HepG2 (cell line): ENCODE data around the gene ZNF223. TPM values are rescaled to one million over a fixed set of nuclear protein-coding genes. Genes with fewer than 3 reads are reported as not detected.

Source experiments
- ATF1 ChIP-seq: IDR thresholded peaks from 2 replicates; pipeline ENCODE4 v1.6.1; 2016; ENCODE audit warnings: mild to moderate bottlenecking, control low read depth
- CBFB ChIP-seq: sonication (generic); formaldehyde crosslinking; IDR thresholded peaks from 2 replicates; pipeline ENCODE4 v1.4.0; 2020; ENCODE audit warnings: missing genetic modification reagents
- CREM ChIP-seq, 2 experiments: sonication (generic) in 1 of 2; formaldehyde crosslinking in 1 of 2; IDR thresholded peaks; 2 replicates each; pipeline versions ENCODE4 v1.4.0 to v1.6.1; 2016 to 2020; ENCODE audit warnings: antibody characterized with exemption in 1 of 2, mild to moderate bottlenecking in 1 of 2, missing genetic modification reagents in 1 of 2
- GATAD2A ChIP-seq: IDR thresholded peaks from 2 replicates; pipeline ENCODE4 v1.6.1; 2016
- HNF4A ChIP-seq: sonication (generic); formaldehyde crosslinking; IDR thresholded peaks from 2 replicates; pipeline ENCODE4 v1.4.0; 2020; ENCODE audit warnings: missing genetic modification reagents
- LCORL ChIP-seq, 2 experiments: fragments of 450-650 bp in 1 of 2; sonication (generic) in 1 of 2; formaldehyde crosslinking in 1 of 2; IDR thresholded peaks; 2 replicates each; pipeline versions ENCODE4 v1.5.0 to v1.6.1; 2017 to 2020; ENCODE audit warnings: antibody characterized with exemption in 1 of 2, missing genetic modification reagents in 1 of 2
- MAFF ChIP-seq: IDR thresholded peaks from 2 replicates; pipeline ENCODE4 v1.6.1; 2011; ENCODE audit warnings: low read depth, low read length, improper control_type of control experiment
- MAZ ChIP-seq, 2 experiments: sonication (generic) in 1 of 2; formaldehyde crosslinking in 1 of 2; IDR thresholded peaks; 2 replicates each; pipeline versions ENCODE4 v1.5.0 to v1.6.1; 2012 to 2020; ENCODE audit warnings: low read depth in 2 of 2, mild to moderate bottlenecking in 2 of 2, borderline replicate concordance in 1 of 2, improper control_type of control experiment in 1 of 2, low read length in 1 of 2, missing genetic modification reagents in 1 of 2, moderate library complexity in 1 of 2
- MXI1 ChIP-seq: IDR thresholded peaks from 3 replicates; pipeline ENCODE4 v1.6.1; 2012; ENCODE audit warnings: low read depth, low read length, inconsistent platforms, borderline replicate concordance
- MYNN ChIP-seq: sonication (generic); formaldehyde crosslinking; IDR thresholded peaks from 2 replicates; pipeline ENCODE4 v1.4.0; 2020; ENCODE audit warnings: mild to moderate bottlenecking, low read depth, missing genetic modification reagents
- NRL ChIP-seq: sonication (generic); formaldehyde crosslinking; IDR thresholded peaks from 2 replicates; pipeline ENCODE4 v1.5.0; 2020; ENCODE audit warnings: missing genetic modification reagents, mild to moderate bottlenecking, moderate library complexity, borderline replicate concordance
- PAX8 ChIP-seq: sonication (generic); formaldehyde crosslinking; IDR thresholded peaks from 2 replicates; pipeline ENCODE4 v1.8.0; 2022; ENCODE audit warnings: mild to moderate bottlenecking, missing genetic modification reagents, borderline replicate concordance
- PHF8 ChIP-seq: sonication (generic); formaldehyde crosslinking; IDR thresholded peaks from 2 replicates; pipeline ENCODE4 v1.5.0; 2020; ENCODE audit warnings: missing genetic modification reagents
- SAP130 ChIP-seq: IDR thresholded peaks from 2 replicates; pipeline ENCODE4 v1.6.1; 2016; ENCODE audit warnings: low read depth
- SIN3B ChIP-seq: fragments of 150-350 bp; IDR thresholded peaks from 2 replicates; pipeline ENCODE4 v1.6.1; 2014; ENCODE audit warnings: low read length
- TCF7L2 ChIP-seq: IDR thresholded peaks from 2 replicates; pipeline ENCODE4 v1.6.1; 2011; ENCODE audit warnings: mild to moderate bottlenecking, low read depth, low read length, moderate library complexity
- ZC3H13 ChIP-seq: sonication (generic); formaldehyde crosslinking; IDR thresholded peaks from 2 replicates; pipeline ENCODE4 v1.8.1; 2023; ENCODE audit warnings: mild to moderate bottlenecking, missing genetic modification reagents, moderate library complexity
- ZNF143 ChIP-seq: sonication (generic); formaldehyde crosslinking; IDR thresholded peaks from 2 replicates; pipeline ENCODE4 v1.4.0; 2020; ENCODE audit warnings: missing genetic modification reagents
- ZNF337 ChIP-seq: sonication (generic); formaldehyde crosslinking; IDR thresholded peaks from 2 replicates; pipeline ENCODE4 v1.5.1; 2020; ENCODE audit warnings: missing genetic modification reagents, low read depth, mild to moderate bottlenecking, borderline replicate concordance
- ZNF33B ChIP-seq: sonication (generic); formaldehyde crosslinking; IDR thresholded peaks from 2 replicates; pipeline ENCODE4 v1.5.1; 2020; ENCODE audit warnings: mild to moderate bottlenecking, missing genetic modification reagents
- ZNF430 ChIP-seq: sonication (generic); formaldehyde crosslinking; IDR thresholded peaks from 2 replicates; pipeline ENCODE4 v1.9.0; 2021; ENCODE audit warnings: mild to moderate bottlenecking, missing genetic modification reagents
- ZNF674 ChIP-seq: sonication (generic); formaldehyde crosslinking; IDR thresholded peaks from 2 replicates; pipeline ENCODE4 v1.5.0; 2020; ENCODE audit warnings: low read depth, mild to moderate bottlenecking, missing genetic modification reagents
- ZNF737 ChIP-seq: sonication (generic); formaldehyde crosslinking; IDR thresholded peaks from 2 replicates; pipeline ENCODE4 v1.5.0; 2020; ENCODE audit warnings: missing genetic modification reagents, mild to moderate bottlenecking, borderline replicate concordance
- polyA plus RNA-seq, 8 experiments: library from polyadenylated mRNA; depleted of rRNA in 3 of 8; stranded (reverse) in 7 of 8; unstranded in 1 of 8; fragments of >200 nt; fragmentation: Illumina TruSeq in 4 of 8; extraction: Trizol in 4 of 8; gene quantifications; 2 replicates each; pipeline versions ENCODE4 v1.2.1 to v1.2.3, GENCODE V29; 2011 to 2016; ENCODE audit warnings: low read depth in 4 of 8, missing spikeins in 1 of 8, mixed read lengths in 1 of 8; ENCODE audit not compliant: insufficient read depth in 1 of 8
- total RNA-seq, 5 experiments: library from RNA; depleted of rRNA; stranded (reverse); fragments of >200 nt; fragmentation: Illumina TruSeq; extraction: Trizol; gene quantifications; 2 replicates each; pipeline ENCODE4 v1.2.3, GENCODE V29; 2016; ENCODE audit warnings: low read depth in 1 of 5
- TF ChIP-seq, protein P1 (sequence below): sonication (generic); formaldehyde crosslinking; conservative IDR thresholded peaks from 2 replicates; pipeline ENCODE4 v1.4.0; 2020; ENCODE audit warnings: mild to moderate bottlenecking, missing genetic modification reagents, moderate library complexity
- TF ChIP-seq, protein P2 (sequence below): sonication (generic); formaldehyde crosslinking; IDR thresholded peaks from 2 replicates; pipeline ENCODE4 v1.8.1; 2023; ENCODE audit warnings: mild to moderate bottlenecking, missing genetic modification reagents, borderline replicate concordance
- TF ChIP-seq, protein P3 (sequence below): sonication (generic); formaldehyde crosslinking; IDR thresholded peaks from 2 replicates; pipeline ENCODE4 v1.5.1; 2020; ENCODE audit warnings: mild to moderate bottlenecking, moderate library complexity, missing genetic modification reagents

Gene ZNF223
- total and polyA plus RNA-seq, 2 of the 13 experiments (the other 11 are each of a cell fraction or from before 2014, with no cell fraction given), result 2.0 to 4.8 TPM

DNA sequence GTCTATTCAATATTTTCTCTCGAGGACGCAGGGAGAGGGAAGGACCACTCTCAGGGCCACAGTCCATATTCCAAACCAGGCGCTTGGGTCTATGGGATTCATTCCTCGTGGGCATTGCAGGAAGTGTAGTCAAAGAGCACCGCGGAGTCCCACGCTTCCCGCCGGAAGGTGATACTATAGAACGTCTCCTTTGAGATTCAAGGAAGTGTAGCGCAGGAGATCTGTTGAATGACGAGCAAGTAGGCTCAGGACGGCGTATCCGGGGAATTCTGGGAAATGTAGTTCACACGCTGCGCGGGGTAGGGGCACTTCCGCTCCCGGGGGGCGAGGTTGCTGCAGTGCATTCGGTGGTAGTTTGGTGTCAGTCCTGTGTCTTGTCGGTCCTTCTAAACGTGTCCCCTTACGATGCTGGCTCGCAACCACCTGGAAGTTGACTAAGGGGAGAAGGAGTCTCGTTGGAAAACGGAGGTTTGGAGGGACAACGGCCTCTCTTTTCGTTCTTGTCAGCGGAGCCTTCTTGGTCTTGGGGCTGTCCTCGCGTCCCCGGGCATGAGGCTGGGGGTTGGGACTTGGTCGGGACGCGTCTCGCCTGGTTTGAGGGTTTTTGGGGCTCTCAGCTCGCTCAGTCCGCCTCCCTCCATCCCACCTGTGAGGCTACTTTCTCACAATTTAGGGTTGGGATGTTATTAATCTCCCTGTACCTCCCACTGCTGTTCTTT, 20.1 kb downstream of the ZNF223 start, which contains the start of gene ZNF284 (continued):
- TF ChIP-seq PHF8 (peak; percentile 74), CBFB (CRISPR knock-in tag) (0 out of 2 replicates have a peak, but pooled peaks have one; percentile 23), SAP130 (CRISPR knock-in tag) (peak; percentile 96), ZNF33B (CRISPR knock-in tag) (no peak), SIN3B (no peak), LCORL (IDR thresholded peaks at IDR 0.05) (no peak), LCORL (CRISPR knock-in tag; IDR thresholded peaks at IDR 0.05) (no peak), PAX8 (CRISPR knock-in tag) (no peak), NRL (CRISPR knock-in tag) (peak; percentile 20; the same call in 1 of the 2 replicates), ZNF143 (CRISPR knock-in tag) (peak; percentile 98), ZNF737 (no peak), ATF1 (CRISPR knock-in tag) (peak; percentile 86), MXI1 (no peak), MYNN (CRISPR knock-in tag) (no peak), MAFF (no peak), HNF4A (CRISPR knock-in tag) (no peak; the same call in 1 of the 2 replicates), CREM (IDR thresholded peaks at IDR 0.05) (peak; percentile 98), CREM (CRISPR knock-in tag; IDR thresholded peaks at IDR 0.05) (no peak), GATAD2A (CRISPR knock-in tag) (peak; percentile 52; the same call in 1 of the 2 replicates), ZNF674 (CRISPR knock-in tag) (no peak), MAZ (IDR thresholded peaks at IDR 0.05; ENCODE audit: borderline replicate concordance, low read depth, low read length) (peak; percentile 90), MAZ (CRISPR knock-in tag; IDR thresholded peaks at IDR 0.05; ENCODE audit: low read depth) (peak; percentile 77; the same call in 1 of the 2 replicates), ZNF430 (no peak), TCF7L2 (no peak), ZC3H13 (no peak), ZNF337 (CRISPR knock-in tag) (no peak)
- TF ChIP-seq, protein P1, sequence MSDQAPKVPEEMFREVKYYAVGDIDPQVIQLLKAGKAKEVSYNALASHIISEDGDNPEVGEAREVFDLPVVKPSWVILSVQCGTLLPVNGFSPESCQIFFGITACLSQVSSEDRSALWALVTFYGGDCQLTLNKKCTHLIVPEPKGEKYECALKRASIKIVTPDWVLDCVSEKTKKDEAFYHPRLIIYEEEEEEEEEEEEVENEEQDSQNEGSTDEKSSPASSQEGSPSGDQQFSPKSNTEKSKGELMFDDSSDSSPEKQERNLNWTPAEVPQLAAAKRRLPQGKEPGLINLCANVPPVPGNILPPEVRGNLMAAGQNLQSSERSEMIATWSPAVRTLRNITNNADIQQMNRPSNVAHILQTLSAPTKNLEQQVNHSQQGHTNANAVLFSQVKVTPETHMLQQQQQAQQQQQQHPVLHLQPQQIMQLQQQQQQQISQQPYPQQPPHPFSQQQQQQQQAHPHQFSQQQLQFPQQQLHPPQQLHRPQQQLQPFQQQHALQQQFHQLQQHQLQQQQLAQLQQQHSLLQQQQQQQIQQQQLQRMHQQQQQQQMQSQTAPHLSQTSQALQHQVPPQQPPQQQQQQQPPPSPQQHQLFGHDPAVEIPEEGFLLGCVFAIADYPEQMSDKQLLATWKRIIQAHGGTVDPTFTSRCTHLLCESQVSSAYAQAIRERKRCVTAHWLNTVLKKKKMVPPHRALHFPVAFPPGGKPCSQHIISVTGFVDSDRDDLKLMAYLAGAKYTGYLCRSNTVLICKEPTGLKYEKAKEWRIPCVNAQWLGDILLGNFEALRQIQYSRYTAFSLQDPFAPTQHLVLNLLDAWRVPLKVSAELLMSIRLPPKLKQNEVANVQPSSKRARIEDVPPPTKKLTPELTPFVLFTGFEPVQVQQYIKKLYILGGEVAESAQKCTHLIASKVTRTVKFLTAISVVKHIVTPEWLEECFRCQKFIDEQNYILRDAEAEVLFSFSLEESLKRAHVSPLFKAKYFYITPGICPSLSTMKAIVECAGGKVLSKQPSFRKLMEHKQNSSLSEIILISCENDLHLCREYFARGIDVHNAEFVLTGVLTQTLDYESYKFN (CRISPR knock-in tag), result 0 out of 2 replicates have a peak, but pooled peaks have one; percentile 15
- TF ChIP-seq, protein P2, sequence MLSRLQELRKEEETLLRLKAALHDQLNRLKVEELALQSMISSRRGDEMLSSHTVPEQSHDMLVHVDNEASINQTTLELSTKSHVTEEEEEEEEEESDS (CRISPR knock-in tag), result no peak
- TF ChIP-seq, protein P3, sequence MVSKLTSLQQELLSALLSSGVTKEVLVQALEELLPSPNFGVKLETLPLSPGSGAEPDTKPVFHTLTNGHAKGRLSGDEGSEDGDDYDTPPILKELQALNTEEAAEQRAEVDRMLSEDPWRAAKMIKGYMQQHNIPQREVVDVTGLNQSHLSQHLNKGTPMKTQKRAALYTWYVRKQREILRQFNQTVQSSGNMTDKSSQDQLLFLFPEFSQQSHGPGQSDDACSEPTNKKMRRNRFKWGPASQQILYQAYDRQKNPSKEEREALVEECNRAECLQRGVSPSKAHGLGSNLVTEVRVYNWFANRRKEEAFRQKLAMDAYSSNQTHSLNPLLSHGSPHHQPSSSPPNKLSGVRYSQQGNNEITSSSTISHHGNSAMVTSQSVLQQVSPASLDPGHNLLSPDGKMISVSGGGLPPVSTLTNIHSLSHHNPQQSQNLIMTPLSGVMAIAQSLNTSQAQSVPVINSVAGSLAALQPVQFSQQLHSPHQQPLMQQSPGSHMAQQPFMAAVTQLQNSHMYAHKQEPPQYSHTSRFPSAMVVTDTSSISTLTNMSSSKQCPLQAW (CRISPR knock-in tag), result peak; percentile 74; the same call in 1 of the 2 replicates
